Muscle layer of colon (tissue), 2 donors: ENCODE data around the gene LMBR1L.

Experiments
- H3K27ac ChIP-seq: one replicate; pipeline ENCODE4 v1.7.0; 2013; ENCODE audit warnings: low read depth, mild to moderate bottlenecking, low read length, moderate library complexity
- H3K27me3 ChIP-seq, 2 donors: one replicate each; pipeline ENCODE4 v1.7.0; 2013; ENCODE audit warnings: low read length in 2 of 2, mild to moderate bottlenecking in 2 of 2; ENCODE audit not compliant: insufficient read depth in 2 of 2, control insufficient read depth in 1 of 2
- H3K36me3 ChIP-seq: one replicate; pipeline ENCODE4 v1.7.0; 2013; ENCODE audit warnings: mild to moderate bottlenecking, low read length; ENCODE audit not compliant: insufficient read depth
- H3K4me1 ChIP-seq: one replicate; pipeline ENCODE4 v1.7.0; 2013; ENCODE audit warnings: mild to moderate bottlenecking, low read length; ENCODE audit not compliant: insufficient read depth
- H3K4me3 ChIP-seq, 2 donors: one replicate each; pipeline ENCODE4 v1.7.0; 2013; ENCODE audit warnings: low read length in 2 of 2, low read depth in 1 of 2, mild to moderate bottlenecking in 1 of 2, moderate library complexity in 1 of 2
- H3K9ac ChIP-seq: one replicate; pipeline ENCODE4 v1.7.0; 2013; ENCODE audit warnings: low read length
- H3K9me3 ChIP-seq: one replicate; pipeline ENCODE4 v1.7.0; 2013; ENCODE audit warnings: mild to moderate bottlenecking, low read length
- donor health status: abdominal sarcoma.
- donor health status: Adenocarcinoma of cecum.

Gene LMBR1L

DNA sequence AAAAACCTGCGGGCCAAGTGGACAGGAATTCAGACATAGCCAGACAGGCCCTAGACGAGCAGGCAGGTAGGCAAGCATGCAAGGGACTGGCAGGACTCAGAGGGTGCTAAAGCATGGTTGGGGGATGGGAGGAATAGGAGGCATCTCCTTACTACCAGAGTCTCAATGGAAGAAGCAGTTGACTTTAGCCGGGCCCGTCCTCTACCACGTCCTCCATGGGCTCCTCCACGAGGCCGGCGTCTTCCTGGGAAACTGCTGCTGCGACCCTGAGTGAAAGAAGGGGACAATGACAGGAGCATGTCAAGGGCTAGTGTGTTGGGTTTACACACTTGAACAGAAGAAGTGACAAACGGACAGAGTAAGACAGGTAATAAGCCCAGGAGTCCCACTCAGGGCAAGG is 61.7 kb downstream of the LMBR1L start:
- peaks cover 100% of the 10 kb centered on the region for H3K36me3 ChIP-seq

More for the DNA sequence above, 61.7 kb downstream of the LMBR1L start:
- Histone ChIP-seq H3K4me1 (no peaks in the 10 kb centered on the region), H3K9ac (no peak overlapping the region), H3K4me3 (no peak overlapping the region), H3K27ac (no peak overlapping the region), H3K27me3 (no peaks in the 10 kb centered on the region), H3K9me3 (no peaks in the 10 kb centered on the region)
